H4 (cell line): Measurements from ENCODE around the gene C1QTNF12. TPM values are rescaled to one million over a fixed set of nuclear protein-coding genes. Genes with fewer than 3 reads are reported as not detected.

Experiments
- DNase-seq: peaks from one replicate; pipeline ENCODE4 v3.0.0-alpha.2; 2015; ENCODE audit warnings: low spot score
- total RNA-seq: library from RNA; depleted of rRNA; stranded (reverse); fragments of >200 nt; shearing (Covaris generic); gene quantifications from 2 replicates; pipeline ENCODE4 v1.2.3, GENCODE V29; 2014

The C1QTNF12 gene
- total RNA-seq, 1 experiment from 2014 or later, result not detected

- DNase-seq, result no peak
Observed at GRCh38 chr1:1213345-1214265, 32.9 kb downstream of the C1QTNF12 start, which contains the start of gene TNFRSF4. Gene TNFRSF4 (minus strand): TSS chr1:1214153. CDS start chr1:1214127, 26 bp downstream.

DNA sequence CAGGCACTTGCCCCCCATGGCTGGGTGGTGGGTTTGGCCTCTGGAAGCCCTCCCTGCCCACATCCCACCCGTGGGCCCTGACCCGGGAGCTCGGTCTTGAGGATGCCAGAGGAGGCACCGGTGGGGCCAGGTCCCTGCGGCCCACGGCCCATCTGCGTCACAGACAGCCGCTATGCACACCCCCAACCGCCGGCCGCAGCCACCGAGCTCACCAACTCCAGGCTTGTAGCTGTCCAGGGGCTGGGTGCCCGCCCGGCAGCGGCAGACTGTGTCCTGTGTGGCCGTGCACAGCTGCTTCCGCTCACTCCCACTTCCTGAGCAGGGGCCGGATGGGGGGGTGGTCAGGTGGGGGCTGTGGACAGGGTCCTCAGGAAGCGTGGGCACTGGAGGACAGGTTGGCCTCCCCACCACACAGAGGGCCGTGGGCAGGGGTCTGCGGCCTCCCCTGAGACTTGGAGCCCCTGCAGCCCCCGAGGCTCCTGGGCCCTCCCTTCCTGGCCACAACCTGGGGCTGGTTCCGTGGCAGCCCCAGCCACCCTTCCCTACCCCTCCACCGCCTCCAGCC, 33.7 kb downstream of the C1QTNF12 start:
- DNase-seq, result no peak

- no peak for DNase-seq
Observed at GRCh38 chr1:1211541-1212441, 34.7 kb downstream of the C1QTNF12 start.

DNA sequence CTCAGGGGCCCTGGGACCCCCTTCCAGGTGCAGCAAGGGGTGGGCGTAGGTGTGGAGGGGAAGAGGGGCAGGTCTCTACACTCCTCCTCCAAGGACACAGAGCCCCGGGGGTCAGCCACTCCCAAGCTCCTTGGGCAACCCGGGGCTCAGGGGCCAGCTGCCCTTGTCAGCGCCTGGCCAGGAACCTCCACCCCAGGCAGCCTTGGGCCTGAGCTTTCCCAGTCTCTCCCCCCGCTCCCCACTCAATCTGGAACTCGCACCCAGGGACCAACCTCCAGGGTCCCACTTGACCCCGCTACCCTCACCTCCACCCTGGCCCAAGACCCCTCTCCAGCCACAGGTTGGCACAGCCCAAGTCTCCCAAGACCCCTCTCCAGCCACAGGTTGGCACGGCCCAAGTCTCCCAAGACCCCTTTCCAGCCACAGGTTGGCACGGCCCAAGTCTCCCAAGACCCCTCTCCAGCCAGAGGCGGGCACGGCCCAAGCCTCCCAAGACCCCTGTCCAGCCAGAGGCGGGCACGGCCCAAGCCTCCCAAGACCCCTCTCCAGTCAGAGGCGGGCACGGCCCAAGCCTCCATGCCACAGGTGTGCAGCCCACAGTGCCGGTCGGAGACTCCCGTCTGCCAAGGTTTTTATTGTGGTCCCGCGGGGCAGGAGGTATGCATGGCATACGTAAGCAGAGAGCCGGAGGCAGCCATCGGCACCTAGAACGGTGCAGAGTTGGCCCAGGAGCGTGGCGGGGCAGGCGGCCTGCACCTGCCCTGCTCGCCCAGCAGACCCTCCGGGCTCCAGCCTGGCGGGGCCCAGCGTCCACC, 35.6 kb downstream of the C1QTNF12 start:
- no peak for DNase-seq

- peak; percentile 55 for DNase-seq
Observed at GRCh38 chr1:1208713-1209433, 37.6 kb downstream of the C1QTNF12 start.

DNA sequence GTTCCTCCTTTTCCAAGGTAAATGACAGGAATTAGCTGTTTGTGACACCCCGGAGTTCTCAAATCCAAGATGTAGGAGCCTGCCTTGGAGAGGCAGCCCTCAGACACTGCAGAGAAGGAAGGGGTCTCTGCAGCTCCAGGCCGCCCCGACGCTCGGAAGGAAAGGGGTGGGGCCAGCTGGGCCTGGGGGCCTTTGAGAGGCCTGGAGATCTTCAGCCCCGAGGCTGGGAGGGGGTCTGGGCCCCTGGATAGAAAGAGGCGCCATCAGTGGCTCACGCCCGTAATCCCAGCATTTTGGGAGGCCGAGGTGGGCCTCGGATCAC, 39.0 kb downstream of the C1QTNF12 start:
- no peak for DNase-seq

- DNase-seq, result no peak
Observed at GRCh38 chr1:1206966-1207531, 39.5 kb downstream of the C1QTNF12 start.

DNA sequence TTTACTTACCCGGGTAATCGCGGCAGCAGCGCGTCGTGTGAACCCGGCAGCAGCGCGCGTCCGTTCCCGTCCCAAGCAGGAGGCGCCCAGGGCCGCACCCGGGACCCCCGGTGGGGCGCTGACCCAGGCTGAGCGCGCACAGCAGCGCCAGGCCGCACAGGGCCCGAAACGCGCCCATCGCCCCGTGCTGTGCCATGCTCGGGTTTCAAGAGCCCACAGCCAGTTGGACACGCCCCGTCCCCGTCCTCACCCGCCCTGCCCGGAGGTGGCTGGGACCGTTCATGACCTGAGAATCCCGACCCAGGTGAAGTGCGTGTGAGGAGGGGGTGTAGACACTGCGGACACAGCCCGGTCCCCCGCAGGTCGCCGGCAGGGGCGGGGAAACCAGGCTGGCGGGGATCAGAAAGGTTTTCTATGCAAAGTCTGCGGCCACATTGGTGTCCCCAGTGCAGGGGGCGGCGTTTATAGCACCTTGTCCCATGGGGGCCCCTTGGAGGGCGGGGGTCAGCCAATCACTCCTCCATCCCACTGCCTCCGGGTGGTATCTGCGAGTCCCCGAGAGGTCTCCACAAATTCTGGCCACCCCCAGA, 40.1 kb downstream of the C1QTNF12 start, which contains the start of gene TNFRSF18:
TSS of gene TNFRSF18 (minus strand) at position 217 of the 590 bp plus-strand sequence. CDS start at position 196, 21 bp downstream.
- no peak for DNase-seq

DNA sequence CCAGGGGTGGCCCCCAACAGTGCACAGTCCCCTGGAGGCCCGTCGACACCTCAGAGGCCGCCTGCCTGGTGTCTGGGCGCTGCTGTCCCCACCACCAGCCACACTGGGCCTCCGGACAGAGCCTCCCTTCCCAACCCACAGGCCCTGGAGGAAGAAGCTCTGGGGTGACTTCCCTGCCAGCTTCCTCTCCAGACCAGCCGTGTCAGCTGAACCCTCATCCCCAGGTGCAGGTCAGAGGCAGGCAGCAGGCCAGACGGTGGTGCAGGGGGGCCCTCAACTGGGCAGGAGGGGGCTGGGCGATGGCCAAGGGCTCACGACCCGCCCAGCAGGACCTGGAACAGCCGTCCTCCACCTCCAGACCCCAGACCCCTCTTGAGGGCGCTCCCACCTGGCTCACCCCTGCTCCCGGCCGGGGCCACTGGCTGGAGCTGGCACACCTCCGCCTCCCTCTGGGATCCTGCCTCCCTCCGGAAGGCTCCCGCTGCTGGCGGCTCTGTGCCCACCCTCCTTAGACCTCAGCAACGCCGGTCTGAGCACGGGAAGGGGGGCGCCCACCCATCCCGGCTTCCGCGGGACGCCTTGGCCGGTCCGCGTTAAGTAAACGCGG, 40.6 kb downstream of the C1QTNF12 start:
- no peak for DNase-seq

- no peak for DNase-seq
Observed at GRCh38 chr1:1204998-1205768, 41.3 kb downstream of the C1QTNF12 start.

DNA sequence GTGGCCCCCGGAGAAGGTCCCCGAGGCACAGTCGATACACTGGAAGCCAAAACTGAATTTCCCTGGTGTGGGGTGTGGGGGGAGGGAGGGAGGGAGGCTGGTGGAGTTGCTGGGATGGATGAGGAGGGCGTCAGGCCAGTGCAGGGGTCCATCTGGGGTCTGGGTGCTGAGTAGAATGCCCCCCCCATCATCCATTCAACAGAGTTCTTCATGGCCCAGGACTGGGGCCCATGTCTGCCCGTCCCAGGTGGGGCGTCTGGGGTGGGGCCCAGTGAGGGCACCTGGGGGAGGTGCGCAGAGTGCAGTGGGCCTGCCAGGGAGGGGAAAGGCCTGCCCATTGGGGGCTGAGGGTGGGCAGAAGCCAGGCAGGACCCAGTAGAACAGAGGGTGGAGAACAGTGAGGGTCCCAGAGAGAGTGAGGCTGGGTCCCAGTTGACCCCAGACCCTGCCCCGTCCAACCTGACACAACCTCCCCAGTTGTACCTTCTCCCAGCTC, 42.0 kb downstream of the C1QTNF12 start:
- no peak for DNase-seq

- no peak for DNase-seq
Observed at GRCh38 chr1:1203561-1204424, 42.7 kb downstream of the C1QTNF12 start.

GRCh38 chr1:1202831-1203560, 43.5 kb downstream of the C1QTNF12 start:
- no peak for DNase-seq

- no peak for DNase-seq
Observed at GRCh38 chr1:1200876-1201810, 45.4 kb downstream of the C1QTNF12 start.
